ENCODE measurements around the gene FGFR2.

- TF ChIP-seq CTCF (IDR thresholded peaks at IDR 0.05; ENCODE audit: low read depth, low read length) = no peak
- no peak for TF ChIP-seq EZH2phosphoT487 (IDR thresholded peaks at IDR 0.05; ENCODE audit: low read depth)
Observed at GRCh38 chr10:121605708-121606107, 7.5 kb upstream of the FGFR2 start.

All from OCI-LY3 (cell line).